HG03558 (cell line): ENCODE measurements around the gene ZBED6.
"Not testable (repeated sequence)": the region's sequence is repeated elsewhere in the genome, so short reads cannot be mapped to it uniquely, and the experiment has no call there.

Experiments used
- ATAC-seq: cut with Tn5 transposase; IDR thresholded peaks from one replicate; pipeline ENCODE4 v1.9.1; 2021; ENCODE audit warnings: moderate number of reproducible peaks; ENCODE audit not compliant: unreplicated experiment; ENCODE audit errors: extremely low read depth

The ZBED6 gene

DNA sequence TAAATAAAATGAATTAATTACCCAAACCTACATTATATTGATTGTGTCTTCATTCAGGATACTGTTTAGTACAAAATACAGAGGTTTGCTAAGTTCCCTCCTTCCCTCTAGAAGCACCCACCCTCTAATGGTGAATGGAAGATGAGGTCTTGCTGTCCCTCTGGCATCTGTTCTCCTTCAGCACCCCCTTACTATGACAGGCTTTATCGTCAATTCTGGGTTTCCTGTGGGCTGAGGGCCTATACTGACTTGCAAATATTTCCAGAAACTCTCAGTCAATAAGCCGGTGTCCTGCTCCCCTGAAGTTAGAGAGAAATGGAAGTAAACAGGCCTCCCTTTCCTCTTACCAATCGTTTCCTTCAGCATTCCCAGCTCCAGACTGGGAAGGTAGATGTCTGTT is 17.3 kb upstream of the ZBED6 start:
- no peak for ATAC-seq

DNA sequence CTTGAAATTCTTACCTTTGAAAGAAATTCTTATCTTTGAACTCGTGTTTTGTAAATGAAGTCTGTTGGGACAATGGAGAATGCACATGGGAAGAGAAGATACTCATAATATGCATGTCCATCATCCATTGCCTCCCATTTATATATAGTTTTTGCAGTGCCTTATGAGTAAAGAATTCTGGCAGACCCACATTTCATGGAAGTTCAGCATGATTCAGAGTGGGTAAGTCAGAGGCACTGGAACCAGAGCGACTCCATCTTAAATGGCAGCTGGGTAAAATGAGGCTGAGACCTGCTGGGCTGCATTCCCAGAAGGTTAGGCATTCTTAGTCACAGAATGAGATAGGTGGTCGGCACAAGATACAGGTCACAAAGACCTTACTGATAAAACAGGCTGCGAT is 16.6 kb upstream of the ZBED6 start:
- no peak for ATAC-seq

DNA sequence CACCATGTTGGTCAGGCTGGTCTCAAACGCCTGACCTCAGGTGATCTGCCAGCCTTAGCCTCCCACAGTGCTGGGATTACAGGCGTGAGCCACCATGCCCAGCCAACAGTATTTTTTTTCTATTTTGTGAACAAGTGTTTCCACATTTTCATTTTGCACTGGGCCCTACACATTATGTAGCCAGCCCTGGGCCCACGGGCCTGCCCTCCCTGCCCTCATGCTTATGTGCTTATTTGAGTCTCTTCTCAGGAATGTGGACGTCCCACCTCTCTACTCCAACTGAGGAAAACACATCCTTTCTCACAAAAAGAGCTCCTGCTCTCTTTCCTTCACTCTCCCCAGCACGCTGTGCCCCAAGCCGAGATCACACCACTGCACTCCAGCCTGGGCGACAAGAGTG is 13.5 kb upstream of the ZBED6 start:
- ATAC-seq = no peak

DNA sequence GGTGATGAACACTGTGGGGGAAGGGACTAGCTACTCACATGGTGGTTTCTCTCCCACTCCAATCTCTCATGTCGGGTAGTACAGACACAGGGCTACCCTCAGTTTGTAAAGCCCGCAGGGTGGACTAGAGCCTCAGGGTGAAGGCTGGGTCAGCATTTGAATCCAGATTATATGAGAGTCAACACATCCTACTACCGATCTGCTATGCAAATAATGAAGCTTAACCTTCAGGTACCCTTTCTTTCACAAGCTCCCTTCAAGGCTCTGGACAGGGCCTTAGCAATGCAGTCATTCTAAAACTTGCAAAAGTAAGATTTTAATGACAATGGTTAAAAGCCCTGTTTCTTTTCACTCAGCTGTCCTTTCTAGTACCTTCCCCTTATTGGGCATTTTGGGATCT is 5.5 kb upstream of the ZBED6 start:
- no peak for ATAC-seq

DNA sequence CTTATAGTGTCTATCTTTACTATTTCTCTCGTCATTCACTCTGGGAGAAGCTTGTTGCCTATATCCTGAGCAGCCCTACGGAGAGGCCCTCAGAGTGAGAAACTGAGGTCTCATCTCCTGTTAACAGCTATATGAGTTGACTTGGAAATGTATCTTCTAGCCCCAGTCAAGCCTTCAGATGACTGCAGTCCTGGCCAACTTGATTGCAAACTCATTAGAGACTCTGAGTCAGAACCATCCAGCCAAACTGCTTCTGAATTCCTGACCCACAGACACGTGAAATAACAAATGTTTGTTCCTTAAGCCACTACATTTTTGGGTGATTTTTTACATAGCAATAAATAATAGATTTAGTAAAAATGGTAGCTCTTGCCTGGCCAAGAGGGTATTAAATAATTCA is 3.9 kb upstream of the ZBED6 start:
- no peak for ATAC-seq

DNA sequence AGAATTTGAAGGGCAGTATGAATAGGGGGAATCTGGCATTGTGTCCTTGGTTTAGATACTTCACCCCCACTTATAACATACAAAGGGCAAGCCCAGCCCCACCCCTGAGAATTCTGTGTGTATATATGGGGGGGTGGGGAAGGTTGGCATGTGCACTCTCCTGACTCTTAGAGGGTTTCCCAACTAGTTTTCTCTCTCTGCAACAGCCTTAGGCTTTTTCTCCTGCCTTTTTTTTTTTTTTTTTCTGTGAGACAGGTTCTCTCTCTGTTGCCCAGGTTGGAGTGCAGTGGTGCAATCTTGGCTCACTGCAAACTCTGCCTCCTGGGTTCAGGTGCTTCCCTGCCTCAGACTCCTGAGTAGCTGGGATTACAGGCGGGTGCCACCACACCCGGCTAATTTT is 2.9 kb upstream of the ZBED6 start:
- ATAC-seq = no peak

DNA sequence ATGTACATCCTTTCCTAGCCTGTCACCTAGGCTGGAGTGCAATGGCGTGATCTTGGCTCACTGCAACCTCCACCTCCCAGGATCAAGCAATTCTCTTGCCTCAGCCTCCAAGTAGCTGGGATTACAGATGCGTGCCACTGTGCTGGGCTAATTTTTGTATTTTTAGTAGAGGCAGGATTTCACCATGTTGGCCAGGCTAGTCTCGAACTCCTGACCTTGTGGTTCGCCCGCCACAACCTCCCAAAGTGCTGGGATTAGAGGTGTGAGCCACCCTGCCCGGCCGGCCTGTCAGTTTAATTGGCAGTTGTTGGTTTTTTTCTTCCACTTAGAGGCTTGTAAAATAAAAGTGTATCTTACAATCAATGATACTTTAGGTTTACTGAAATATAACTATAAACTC is 1.9 kb upstream of the ZBED6 start:
- not testable (repeated sequence) for ATAC-seq

DNA sequence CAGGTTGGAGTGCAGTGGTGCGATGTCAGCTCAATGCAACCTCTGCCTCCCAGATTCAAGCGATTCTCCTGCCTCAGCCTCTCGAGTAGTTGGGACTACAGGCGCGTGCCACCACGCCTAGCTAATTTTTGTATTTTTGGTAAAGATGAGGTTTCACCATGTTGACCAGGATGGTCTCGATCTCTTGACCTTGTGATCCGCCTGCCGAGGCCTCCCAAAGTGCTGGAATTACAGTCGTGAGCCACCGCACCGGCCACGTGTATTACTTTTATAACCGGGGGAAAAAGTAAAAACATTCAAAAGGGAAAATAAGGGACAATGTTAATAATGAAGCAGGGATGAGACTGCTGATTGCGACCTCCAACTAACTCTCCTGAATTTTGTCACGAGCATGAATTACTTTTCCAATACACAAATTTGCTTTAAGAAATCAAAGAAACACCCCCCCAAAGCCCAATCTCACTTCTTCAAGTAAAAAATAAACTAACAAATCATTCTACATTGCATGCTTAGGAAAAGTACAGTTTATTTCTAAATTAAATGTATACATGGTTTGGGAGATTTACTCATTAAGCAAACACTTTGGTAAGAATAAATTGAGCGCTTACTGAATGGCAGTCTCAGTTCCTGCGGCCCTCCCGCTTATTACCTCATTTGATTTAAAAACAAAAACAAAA is 521 bp upstream of the ZBED6 start:
- no peak for ATAC-seq

DNA sequence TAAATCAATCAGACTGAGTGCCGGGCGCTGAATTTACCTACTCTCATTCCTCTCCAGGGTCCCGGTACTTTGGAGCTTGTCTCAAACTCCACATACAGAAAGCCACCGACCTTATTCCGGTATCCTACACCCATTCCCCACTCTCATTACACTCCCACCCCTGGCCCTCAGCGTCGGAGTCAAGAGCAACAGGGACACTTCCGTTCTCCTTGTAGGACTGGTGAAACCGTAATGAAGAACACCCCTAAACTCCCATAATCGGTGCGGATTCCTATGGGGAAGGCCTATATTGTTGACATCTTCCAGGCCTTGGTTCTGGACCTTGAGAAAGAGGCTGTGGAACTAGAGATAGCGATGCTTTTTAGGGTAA is 798 bp downstream of the ZBED6 start:
- ATAC-seq = no peak

DNA sequence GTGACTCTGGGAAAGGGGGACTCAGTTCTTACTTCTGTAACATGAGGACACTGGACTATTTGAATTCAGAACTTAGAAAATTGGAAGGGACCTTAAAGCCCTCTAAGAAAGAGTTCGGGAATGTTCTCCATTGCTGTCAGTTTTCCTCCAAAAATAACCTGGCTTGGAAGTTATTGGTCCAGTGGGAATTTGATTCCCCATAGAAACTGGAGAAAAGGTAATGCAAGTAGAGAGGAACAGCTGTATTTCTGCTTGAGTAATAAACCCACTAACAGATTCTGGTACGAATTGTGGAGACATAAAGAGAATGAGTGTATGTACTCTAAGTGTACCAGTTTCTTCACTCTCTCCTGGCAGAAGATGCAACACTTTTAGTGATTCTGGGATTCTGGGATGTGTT is 1.8 kb downstream of the ZBED6 start:
- no peak for ATAC-seq

DNA sequence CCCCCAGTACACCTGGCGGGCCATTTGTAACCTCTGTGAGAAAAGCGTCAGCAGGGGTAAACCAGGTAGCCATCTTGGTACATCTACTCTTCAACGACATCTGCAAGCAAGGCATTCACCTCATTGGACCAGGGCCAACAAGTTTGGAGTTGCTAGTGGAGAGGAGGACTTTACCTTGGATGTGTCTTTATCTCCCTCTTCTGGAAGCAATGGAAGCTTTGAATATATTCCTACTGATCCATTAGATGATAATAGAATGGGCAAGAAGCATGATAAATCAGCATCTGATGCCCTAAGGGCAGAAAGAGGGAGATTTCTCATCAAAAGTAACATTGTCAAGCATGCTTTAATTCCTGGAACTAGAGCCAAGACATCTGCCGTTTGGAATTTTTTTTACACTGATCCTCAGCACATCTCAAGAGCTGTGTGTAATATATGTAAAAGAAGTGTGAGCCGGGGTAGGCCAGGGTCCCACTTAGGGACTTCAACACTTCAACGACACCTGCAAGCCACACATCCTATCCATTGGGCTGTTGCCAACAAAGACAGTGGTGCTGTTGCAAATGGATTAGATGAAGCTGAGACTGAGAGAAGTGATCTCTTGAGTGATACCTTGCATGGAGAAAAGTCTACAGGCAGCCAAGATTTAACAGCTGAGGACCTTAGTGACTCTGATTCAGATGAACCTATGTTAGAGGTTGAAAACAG is 2.7 kb downstream of the ZBED6 start:
- ATAC-seq = no peak

DNA sequence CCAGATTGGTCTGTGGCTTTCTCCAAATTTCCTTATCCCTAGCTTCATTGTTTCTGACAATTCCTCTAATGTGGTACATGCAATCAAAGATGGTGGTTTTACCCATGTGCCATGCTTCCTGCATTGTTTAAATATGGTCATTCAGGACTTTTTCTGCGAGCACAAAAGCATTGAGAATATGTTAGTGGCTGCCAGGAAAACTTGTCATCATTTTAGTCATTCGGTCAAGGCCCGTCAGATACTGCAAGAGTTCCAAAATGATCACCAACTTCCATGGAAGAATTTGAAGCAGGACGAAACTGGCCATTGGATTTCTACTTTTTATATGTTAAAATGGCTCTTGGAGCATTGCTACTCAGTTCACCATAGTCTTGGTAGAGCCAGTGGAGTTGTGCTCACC is 3.7 kb downstream of the ZBED6 start:
- no peak for ATAC-seq

DNA sequence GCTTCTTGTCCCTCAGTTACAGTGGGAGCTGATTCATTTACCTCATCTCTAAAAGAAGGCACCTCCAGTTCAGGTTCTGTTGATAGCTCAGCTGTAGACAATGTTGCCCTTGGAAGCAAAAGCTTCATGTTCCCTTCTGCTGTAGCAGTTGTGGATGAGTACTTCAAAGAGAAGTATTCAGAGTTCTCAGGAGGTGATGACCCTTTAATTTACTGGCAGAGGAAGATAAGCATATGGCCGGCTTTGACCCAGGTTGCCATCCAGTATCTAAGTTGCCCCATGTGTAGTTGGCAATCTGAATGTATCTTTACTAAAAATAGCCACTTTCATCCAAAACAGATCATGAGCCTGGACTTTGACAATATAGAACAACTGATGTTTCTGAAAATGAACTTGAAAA is 4.5 kb downstream of the ZBED6 start:
- ATAC-seq = no peak

DNA sequence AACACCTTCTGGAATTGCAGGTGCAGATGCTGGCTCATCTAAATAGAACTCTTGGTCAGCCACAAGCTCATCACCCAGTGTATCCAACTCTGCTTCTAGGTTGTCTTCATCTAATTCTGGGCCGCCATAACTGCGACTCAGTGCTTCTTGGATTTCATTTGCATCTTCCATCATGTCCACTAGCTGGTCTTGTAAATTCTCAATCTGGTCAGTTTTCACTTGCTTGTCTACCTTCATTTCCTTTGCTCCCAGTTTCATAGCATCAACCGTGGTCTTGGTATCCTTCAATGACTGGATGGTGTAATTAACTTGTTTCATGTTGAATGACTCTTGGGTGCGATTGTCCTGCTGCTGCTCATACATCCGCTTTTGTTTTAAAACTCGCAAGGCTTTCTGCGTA is 10.3 kb downstream of the ZBED6 start:
- no peak for ATAC-seq

DNA sequence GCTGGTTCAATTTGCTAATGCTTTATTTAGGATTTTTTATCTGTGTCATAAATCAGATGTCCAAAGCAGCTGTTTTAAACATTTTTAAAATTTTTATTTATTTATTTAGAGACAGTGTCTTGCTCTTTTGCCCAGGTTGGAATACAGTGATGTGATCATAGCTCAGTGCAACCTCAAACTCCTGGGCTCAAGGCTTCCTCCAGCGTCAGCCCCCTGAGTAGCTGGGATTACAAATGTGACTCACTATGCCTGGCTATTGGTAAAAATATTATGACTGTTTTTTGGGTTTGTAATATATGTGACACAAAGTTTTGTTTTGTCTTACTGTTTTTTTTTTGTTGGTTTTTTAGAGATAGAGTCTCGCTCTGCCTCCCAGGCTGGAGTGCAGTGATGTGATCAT is 11.8 kb downstream of the ZBED6 start:
- ATAC-seq = no peak

DNA sequence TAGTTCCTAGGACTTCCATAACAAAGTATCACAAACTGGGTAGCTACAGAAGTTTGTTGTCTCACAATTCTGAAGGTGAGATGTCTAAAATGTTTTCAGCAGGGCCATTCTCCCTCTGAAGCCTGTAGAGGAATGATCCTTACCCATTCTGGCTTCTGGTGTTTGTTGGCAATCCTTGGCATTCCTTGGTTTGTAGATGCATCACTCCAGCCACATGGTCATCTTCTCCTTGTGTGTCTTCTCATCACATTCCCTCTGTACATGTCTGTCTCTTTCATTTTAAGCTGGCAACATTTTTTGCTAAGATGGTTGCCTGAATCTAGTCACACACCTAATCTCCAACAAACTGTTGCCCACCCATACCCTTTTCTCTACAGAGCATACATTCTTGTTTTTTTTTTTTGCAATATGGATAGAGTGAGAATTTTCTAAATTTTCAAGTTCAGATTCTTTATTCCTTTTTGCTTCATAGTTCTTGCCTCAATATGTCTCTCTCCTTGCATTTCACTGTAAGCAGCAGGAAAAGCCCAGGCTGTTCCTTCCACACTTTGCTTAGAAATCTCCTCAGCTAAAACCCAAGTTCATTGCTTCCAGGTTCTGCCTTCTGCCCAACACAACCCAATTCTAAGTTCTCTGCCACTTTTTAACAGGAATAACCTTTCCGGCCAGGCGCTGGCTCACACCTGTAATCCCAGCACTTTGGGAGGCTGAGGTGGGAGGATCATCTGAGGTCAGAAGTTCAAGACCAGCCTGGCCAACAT is 18.3 kb downstream of the ZBED6 start:
- ATAC-seq = no peak

DNA sequence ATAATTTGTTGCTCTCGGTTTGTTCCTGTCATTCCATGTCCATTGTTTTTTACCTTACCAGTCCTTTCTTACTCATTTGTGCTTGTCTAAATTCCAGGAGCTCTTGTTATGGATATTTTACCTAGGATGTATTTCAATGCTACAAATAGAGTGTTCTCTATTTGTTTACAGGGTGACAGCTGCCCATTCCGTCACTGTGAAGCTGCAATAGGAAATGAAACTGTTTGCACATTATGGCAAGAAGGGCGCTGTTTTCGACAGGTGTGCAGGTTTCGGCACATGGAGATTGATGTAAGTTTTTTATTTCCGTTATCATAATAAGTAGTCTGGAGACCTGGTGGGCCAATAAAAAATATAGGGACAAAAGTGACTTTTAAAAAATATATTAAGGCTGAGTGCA is 23.0 kb downstream of the ZBED6 start:
- no peak for ATAC-seq

DNA sequence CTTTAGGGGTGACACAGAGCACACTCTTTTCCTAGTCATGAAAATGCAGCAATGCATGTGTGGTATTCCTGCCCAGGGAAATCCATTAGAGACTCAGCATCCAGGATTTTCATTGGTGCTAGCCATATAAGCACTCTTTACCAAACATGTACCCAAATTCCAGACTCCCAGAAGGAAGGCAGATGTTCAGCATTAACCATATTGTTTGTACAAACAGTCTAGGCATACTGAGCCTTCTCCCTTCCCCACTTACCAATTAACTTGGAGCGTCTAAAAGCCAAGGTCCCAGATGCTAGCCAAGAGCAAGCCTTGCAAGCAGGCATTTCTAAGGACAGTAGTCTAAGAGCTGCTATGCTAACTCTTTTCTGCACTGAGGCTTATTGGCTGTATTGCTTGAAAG is 27.9 kb downstream of the ZBED6 start:
- ATAC-seq = no peak

DNA sequence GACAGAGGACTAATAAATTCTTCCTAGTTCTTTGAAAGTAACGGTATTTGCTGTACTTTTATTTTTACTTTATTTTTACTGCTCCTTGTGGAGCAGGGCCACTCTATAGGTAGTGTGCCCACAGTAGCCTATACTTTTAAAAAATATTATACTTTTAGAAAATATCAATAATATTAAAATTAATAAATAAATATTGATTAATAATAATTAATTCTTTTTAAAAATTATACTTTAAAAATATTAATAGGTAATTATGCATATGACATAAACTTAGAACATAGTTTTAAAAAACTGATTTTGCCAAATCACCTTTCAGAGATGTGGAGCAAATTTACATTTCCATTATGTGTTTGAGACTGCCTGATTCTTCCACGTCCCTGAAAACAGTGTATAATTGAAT is 30.8 kb downstream of the ZBED6 start:
- ATAC-seq = no peak

DNA sequence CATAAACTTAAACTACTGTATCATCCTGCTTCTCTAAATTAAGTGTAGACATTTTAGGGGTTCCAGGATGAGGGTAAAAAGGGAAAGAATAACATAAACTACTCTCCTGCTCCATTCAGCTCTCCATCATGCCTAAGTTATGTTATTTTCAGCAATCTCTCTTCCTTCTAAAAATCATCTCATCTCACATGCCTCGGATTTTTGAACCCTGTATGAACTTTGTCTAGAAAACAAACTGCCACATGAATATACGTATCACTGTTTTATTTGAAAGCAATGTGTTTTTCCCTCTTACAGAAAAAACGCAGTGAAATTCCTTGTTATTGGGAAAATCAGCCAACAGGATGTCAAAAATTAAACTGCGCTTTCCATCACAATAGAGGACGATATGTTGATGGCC is 32.6 kb downstream of the ZBED6 start:
- no peak for ATAC-seq

DNA sequence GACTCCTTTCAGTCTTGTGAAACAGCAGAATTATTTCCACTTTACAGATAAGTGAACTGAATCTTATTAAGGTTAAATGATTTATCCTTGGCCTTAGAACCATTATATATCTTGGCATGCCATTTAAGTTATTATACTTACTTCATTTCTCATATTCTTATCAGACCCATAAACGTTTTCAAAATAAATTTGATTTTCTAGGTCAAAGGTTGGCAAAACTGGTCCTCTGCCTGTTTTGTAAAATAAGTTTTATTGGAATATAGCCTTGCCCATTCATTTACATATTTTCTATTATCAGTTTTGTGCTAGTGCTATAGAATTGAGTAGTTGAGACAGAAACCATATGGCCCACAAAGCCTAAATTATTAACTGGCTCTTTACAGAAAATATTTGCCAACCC is 33.1 kb downstream of the ZBED6 start:
- no peak for ATAC-seq

DNA sequence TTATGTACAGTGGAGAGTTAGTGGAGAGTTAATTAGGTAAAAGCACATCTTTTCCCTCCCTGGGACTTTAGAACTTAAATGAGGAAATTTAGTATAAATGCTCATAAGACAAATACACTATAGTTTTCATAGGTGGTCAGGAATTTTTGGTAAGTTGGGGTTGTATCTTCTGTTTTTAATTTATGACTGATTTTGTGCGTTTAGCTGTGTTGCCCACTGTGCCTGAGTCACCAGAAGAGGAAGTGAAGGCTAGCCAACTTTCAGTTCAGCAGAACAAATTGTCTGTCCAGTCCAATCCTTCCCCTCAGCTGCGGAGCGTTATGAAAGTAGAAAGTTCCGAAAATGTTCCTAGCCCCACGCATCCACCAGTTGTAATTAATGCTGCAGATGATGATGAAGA is 33.8 kb downstream of the ZBED6 start:
- not testable (repeated sequence) for ATAC-seq
